Smooth muscle cell of the brain vasculature (primary cell): ENCODE data around the gene INPP5A.

Experiments
- DNase-seq: peaks from one replicate; pipeline ENCODE4 v3.0.0-alpha.2; 2012; ENCODE audit warnings: low read depth, low spot score

INPP5A gene

GRCh38 chr10:132517951-132518521, 19.6 kb upstream of the INPP5A start:
- no peak for DNase-seq

- no peak for DNase-seq
Observed at GRCh38 chr10:132518572-132519381, 18.8 kb upstream of the INPP5A start.

- no peak for DNase-seq
Observed at GRCh38 chr10:132519382-132520176, 18.0 kb upstream of the INPP5A start.

- peak; percentile 79 for DNase-seq
Observed at GRCh38 chr10:132520177-132520811, 17.3 kb upstream of the INPP5A start.

GRCh38 chr10:132521041-132521465, 16.5 kb upstream of the INPP5A start:
- no peak for DNase-seq

GRCh38 chr10:132521466-132522102, 16.0 kb upstream of the INPP5A start:
- no peak for DNase-seq

- DNase-seq, result no peak
Observed at GRCh38 chr10:132522521-132523411, 14.8 kb upstream of the INPP5A start.

GRCh38 chr10:132523561-132524442, 13.8 kb upstream of the INPP5A start:
- DNase-seq, result no peak

- DNase-seq, result no peak
Observed at GRCh38 chr10:132524443-132525285, 12.9 kb upstream of the INPP5A start.

GRCh38 chr10:132526676-132527075, 10.9 kb upstream of the INPP5A start:
- DNase-seq, result no peak

- DNase-seq, result no peak
Observed at GRCh38 chr10:132527339-132528063, 10.1 kb upstream of the INPP5A start.

GRCh38 chr10:132528064-132528691, 9.4 kb upstream of the INPP5A start:
- DNase-seq, result no peak

GRCh38 chr10:132532179-132532578, 5.4 kb upstream of the INPP5A start:
- DNase-seq, result no peak

- DNase-seq, result peak; percentile 39
Observed at GRCh38 chr10:132532749-132533560, 4.6 kb upstream of the INPP5A start.

GRCh38 chr10:132533571-132534260, 3.9 kb upstream of the INPP5A start:
- DNase-seq, result no peak
